Activated T-cell treated with anti-CD3 and anti-CD28 coated beads for 48 hours (primary cell): Measurements from ENCODE around the gene SUSD3.
A peak's percentile ranks its signal among the peaks of the same experiment; 100 is the strongest.

Source experiments
- DNase-seq: peaks from one replicate; pipeline ENCODE4 v3.0.0-alpha.2; 2020; ENCODE audit warnings: low read depth

Gene SUSD3

DNA sequence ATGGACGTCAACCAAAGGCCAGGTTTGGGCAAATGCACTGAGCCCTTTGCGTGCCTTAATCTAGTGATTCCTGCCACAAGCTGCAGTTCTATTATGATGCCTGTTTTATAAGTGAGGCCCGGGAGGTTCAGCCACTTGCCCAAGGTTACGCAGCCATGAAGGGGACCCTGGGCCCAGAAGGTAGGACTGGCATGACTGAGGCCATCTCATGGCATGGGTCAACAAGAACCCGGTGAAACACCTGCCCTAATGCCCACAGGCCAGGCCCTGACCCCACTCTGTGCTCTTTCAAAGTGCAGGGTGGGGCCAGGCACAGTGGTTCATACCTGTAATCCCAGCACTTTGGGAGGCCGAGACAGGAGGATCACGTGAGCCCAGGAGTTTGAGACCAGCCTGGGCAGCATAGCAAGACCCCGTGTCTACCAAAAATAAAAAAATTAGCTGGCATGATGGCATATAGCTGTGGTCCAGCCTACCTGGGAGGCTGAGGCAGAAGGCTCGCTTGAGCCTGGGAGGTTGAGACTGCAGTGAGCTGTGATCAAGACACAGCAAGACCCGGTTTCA, 66.9 kb downstream of the SUSD3 start:
- no peak for DNase-seq

GRCh38 chr9:93126151-93126781, 67.8 kb downstream of the SUSD3 start:
- no peak for DNase-seq

DNA sequence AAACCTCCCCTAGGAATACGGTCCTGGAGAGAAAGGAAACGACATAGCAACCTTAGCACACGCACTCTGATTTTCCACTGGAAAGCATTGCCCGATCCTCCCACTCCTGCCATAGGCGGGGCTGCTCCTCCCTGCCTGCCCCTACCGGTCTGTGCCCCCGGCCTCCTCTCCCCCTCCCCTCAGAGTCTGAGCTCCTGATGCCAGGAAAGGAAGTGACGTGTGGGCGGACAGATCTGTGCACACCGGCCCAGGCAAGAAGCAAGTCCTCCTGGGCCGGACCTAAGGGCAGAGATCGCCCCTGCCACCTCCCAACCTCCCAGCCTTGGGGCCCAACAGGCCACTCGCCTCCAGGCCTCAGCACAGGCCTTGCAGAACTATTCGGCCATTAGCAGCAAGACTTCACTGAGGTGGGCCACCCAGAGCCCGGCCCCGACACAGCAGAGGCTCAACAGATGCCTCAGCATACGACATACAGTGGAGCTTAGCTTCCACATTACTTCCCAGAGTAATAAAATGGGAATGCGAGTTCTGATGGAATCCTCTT, 68.4 kb downstream of the SUSD3 start:
- no peak for DNase-seq

GRCh38 chr9:93127395-93127911, 69.0 kb downstream of the SUSD3 start:
- no peak for DNase-seq

GRCh38 chr9:93128011-93128714, 69.7 kb downstream of the SUSD3 start:
- DNase-seq = no peak

DNA sequence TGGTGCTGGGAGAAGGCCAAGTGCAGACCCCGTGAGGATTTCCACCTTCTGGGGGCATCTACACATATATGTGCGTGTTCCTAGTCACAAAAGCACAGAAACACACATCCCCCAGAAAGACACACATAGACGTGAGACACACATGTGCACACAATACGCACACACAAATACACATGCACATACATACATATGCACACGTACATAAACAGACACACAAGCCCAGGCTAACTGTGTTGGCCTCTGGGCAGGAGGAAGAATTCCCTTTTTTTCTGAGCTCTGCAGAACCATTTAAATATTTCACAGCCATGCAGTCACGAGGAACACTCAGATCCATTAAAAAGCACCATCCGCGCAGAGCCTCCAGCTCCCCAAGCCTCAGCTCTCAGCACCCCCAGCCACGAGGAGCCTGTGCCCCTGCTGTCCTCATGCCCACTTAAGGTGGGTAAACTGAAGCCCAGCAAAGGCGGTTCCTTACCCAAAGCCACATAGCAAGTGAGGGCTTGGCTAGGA, 70.3 kb downstream of the SUSD3 start:
- no peak for DNase-seq

DNA sequence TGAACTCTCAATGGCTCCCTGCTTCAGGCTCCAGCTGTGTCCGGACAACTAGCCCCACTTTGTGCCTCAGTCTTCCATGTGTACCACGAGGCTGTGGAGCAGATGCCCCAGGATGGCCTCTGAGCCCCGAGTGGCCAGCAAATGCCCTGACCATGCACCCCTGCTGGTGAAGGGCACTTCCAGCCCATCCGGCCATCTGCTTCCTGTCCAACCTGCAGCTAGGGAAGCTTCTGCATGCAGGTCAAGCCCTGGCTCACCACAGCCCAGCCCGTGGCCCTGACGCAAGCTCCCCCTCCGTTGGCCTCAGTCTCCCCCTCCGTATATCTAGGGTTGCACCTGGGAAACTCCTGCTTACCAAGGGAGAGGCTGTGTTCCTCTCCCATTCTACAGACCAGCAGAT, 70.8 kb downstream of the SUSD3 start:
- DNase-seq = no peak

GRCh38 chr9:93129691-93130500, 71.4 kb downstream of the SUSD3 start:
- no peak for DNase-seq

DNA sequence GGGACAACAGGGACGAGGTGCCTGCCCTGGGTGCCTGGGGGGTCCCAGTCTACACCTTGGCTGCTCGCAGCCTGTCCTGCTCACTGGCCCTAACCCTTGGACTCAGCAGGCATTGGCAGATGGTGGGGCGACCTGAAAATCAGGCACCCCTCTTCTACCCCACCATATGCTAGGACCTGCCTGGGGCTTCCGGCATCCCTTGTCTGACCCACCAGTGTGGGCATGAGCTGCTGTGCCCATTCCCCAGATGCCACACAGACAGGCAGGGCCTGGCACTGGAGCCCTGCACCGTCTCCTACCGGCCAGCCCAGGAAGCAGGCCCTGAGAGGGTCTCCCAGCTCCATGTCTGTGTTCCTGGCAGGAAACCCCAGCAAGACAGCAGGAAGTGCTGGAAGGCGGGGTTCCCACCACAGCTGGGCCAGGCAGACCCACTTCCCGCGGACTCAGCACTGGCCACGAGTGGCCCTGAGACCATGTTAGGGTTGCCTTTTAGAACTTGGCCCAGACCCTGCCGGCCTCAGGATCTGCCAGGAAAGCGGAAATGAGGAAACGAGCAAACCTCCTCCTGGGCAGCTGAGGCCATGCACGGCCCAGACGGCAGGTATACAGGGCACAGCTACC, 72.5 kb downstream of the SUSD3 start:
- no peak for DNase-seq

GRCh38 chr9:93131599-93132286, 73.2 kb downstream of the SUSD3 start:
- no peak for DNase-seq

GRCh38 chr9:93132287-93132927, 73.9 kb downstream of the SUSD3 start:
- DNase-seq = no peak

- peak; percentile 56 for DNase-seq
Measured at GRCh38 chr9:93132946-93133680, 74.6 kb downstream of the SUSD3 start.

DNA sequence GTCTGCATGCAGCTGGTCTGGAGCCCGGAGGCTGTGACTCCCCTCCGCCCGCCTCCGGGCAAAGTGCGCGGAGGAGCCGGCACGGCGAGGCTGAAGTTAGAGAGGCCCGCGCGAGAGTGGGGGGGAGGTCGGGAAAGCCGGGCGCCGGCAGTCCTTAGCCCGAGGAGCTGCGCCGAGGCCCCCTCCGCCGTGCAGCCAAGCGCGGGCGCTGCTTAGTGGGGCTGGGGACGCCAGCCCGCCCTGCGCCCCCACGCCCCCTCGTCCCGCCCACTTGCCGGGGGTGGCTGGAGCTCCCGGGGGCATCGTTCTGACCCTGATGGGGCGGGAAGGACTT, 75.1 kb downstream of the SUSD3 start:
- DNase-seq = no peak

- DNase-seq = peak; percentile 87
Measured at GRCh38 chr9:93134015-93134739, 75.7 kb downstream of the SUSD3 start, which contains the start of gene NINJ1. NINJ1 (minus strand) TSS chr9:93134251; CDS start chr9:93134217, 34 bp downstream.
